H1 (cell line): ENCODE measurements around the gene NTN1. TPM values are rescaled to one million over a fixed set of nuclear protein-coding genes. Genes with fewer than 3 reads are reported as not detected.

Source experiments
- CHD7 ChIP-seq: fragments of 300-600 bp; sonication (generic); IDR thresholded peaks from 2 replicates; pipeline ENCODE4 v1.7.1; 2012; ENCODE audit warnings: low read length, moderate library complexity, mild to moderate bottlenecking, inconsistent platforms; ENCODE audit not compliant: insufficient replicate concordance
- E2F6 ChIP-seq: IDR thresholded peaks from 2 replicates; pipeline ENCODE4 v1.6.1; 2012; ENCODE audit warnings: inconsistent platforms
- GTF2F1 ChIP-seq: IDR thresholded peaks from 2 replicates; pipeline ENCODE4 v1.6.1; 2012; ENCODE audit warnings: low read depth, low read length, improper control_type of control experiment, borderline replicate concordance
- JUN ChIP-seq: IDR thresholded peaks from 2 replicates; pipeline ENCODE4 v1.6.1; 2011; ENCODE audit warnings: low read depth, mild to moderate bottlenecking, improper control_type of control experiment, low read length
- POLR2AphosphoS5 ChIP-seq: IDR thresholded peaks from 2 replicates; pipeline ENCODE4 v1.6.1; 2011; ENCODE audit warnings: low read depth, low read length
- RAD21 ChIP-seq, 2 experiments: IDR thresholded peaks in 1 of 2; conservative IDR thresholded peaks in 1 of 2; 2 replicates each; pipeline ENCODE4 v1.6.1; 2011; ENCODE audit warnings: low read depth in 2 of 2, low read length in 2 of 2, improper control_type of control experiment in 1 of 2, inconsistent platforms in 1 of 2, mild to moderate bottlenecking in 1 of 2, moderate library complexity in 1 of 2
- polyA plus RNA-seq, 7 experiments: library from polyadenylated mRNA; depleted of rRNA in 3 of 7; stranded (reverse) in 5 of 7; unstranded in 2 of 7; fragments of >200 nt in 5 of 7; fragments of 200-250 nt in 2 of 7; gene quantifications; 1 replicate in 5 of 7; 2 replicates in 1 of 7; 4 replicates in 1 of 7; pipeline versions ENCODE4 v1.2.1 to v1.2.3, GENCODE V29; 2011 to 2013; ENCODE audit warnings: missing spikeins in 2 of 7, mixed read lengths in 2 of 7
- total RNA-seq: library from RNA; stranded (reverse); fragmentation: NEBNext Ultra II Directional; extraction: Animal tissue kit (Norgen Biotek cat#: 25700); gene quantifications from 2 replicates; pipeline ENCODE4 v1.2.1, GENCODE V29; 2021

The NTN1 gene
- total and polyA plus RNA-seq, 2 of the 8 experiments (the other 6 are each of a cell fraction or from before 2014, with no cell fraction given) = 2.0 to 2.3 TPM

- no peak for TF ChIP-seq JUN
- no peak for TF ChIP-seq GTF2F1
- no peak for TF ChIP-seq POLR2AphosphoS5
- no peak for TF ChIP-seq CHD7
- TF ChIP-seq RAD21 (IDR thresholded peaks at IDR 0.05 in 1 of 2, conservative IDR thresholded peaks at IDR 0.05 in 1 of 2; ENCODE audit: low read depth in 2 of 2, low read length in 2 of 2) = no peak
- no peak for TF ChIP-seq E2F6
Measured at GRCh38 chr17:9209781-9210370, 188.6 kb downstream of the NTN1 start (continued).
